Activated CD4-positive, alpha-beta memory T cell treated with anti-CD3 and anti-CD28 coated beads for 36 hours (primary cell): ENCODE data around the gene ANKRD39. TPM values are rescaled to one million over a fixed set of nuclear protein-coding genes. Genes with fewer than 3 reads are reported as not detected.

ENCODE experiments used
- CTCF ChIA-PET: fragments of 350-600 bp; sonication (Branson Sonifier 250); formaldehyde crosslinking; loops from one replicate; lab custom pipeline; 2021; ENCODE audit warnings: antibody characterized with exemption, inconsistent platforms; lab: Charles Lee
- POLR2A ChIA-PET: fragments of 350-600 bp; sonication (Branson Sonifier 250); formaldehyde crosslinking; loops from one replicate; lab custom pipeline; 2021; ENCODE audit warnings: antibody characterized with exemption; lab: Charles Lee
- DNase-seq: peaks from one replicate; pipeline ENCODE4 v3.0.0-alpha.2; 2020
- H3K27ac Mint-ChIP-seq: one replicate; pipeline ENCODE4 v1.8.0; 2021; ENCODE audit warnings: mixed read lengths
- H3K27me3 Mint-ChIP-seq: one replicate; pipeline ENCODE4 v1.8.0; 2021; ENCODE audit warnings: mixed read lengths
- H3K36me3 Mint-ChIP-seq: one replicate; pipeline ENCODE4 v1.8.0; 2021; ENCODE audit warnings: mixed read lengths
- H3K4me1 Mint-ChIP-seq: one replicate; pipeline ENCODE4 v1.8.0; 2021; ENCODE audit warnings: low read depth, mixed read lengths
- H3K4me3 Mint-ChIP-seq: one replicate; pipeline ENCODE4 v1.8.0; 2021; ENCODE audit warnings: mild to moderate bottlenecking, mixed read lengths
- H3K9me3 Mint-ChIP-seq: one replicate; pipeline ENCODE4 v1.8.0; 2021; ENCODE audit warnings: mixed read lengths
- intact Hi-C: fragments of 100-400 bp; cut with micrococcal nuclease; formaldehyde crosslinking; loops from one replicate; pipeline ENCODE4 v1.15.1; 2023
- total RNA-seq, 2 experiments: library from RNA; stranded (reverse); gene quantifications; one replicate each; pipeline ENCODE4 v1.2.3, GENCODE V29; 2021

ANKRD39 gene
- total RNA-seq, 2 experiments from 2014 or later: 29.0 to 35.1 TPM

- intact Hi-C loops: loop anchor here (2.0 to 5.0 kb wide), 2 partner anchors 15 to 42 kb away; partner anchors contain the start of gene CNNM3
- CTCF ChIA-PET: interaction anchor here (1.1 to 8.4 kb wide), 2 partner anchors 9 to 94 kb away, joined by 8 to 192 read pairs; no protein-coding TSS in a partner anchor
- H3K4me1 Mint-ChIP-seq: peaks cover 42% of the 10 kb centered on the region
- H3K9me3 Mint-ChIP-seq: no peaks in the 10 kb centered on the region
- H3K4me3 Mint-ChIP-seq: no peak overlapping the region
- no peak for DNase-seq
- H3K27me3 Mint-ChIP-seq: no peaks in the 10 kb centered on the region
- no peak overlapping the region for H3K27ac Mint-ChIP-seq
- POLR2A ChIA-PET: no interaction called here
- peaks cover 19% of the 10 kb centered on the region for H3K36me3 Mint-ChIP-seq
Observed at GRCh38 chr2:96859681-96860064, 1.9 kb upstream of the ANKRD39 start.

- Mint-ChIP-seq H3K4me3 (peak overlapping the region; percentile 48), H3K9me3 (no peaks in the 10 kb centered on the region), H3K27me3 (no peaks in the 10 kb centered on the region), H3K36me3 (peaks cover 19% of the 10 kb centered on the region), H3K4me1 (peaks cover 42% of the 10 kb centered on the region), H3K27ac (no peak overlapping the region)
- POLR2A ChIA-PET: interaction anchor here (1.4 to 3.1 kb wide), 2 partner anchors 10 to 16 kb away, joined by 4 to 21 read pairs; no protein-coding TSS in a partner anchor
- intact Hi-C loops: loop anchor here (2.0 to 5.0 kb wide), 2 partner anchors 16 to 42 kb away; partner anchors contain the start of gene CNNM3
- no peak for DNase-seq
- CTCF ChIA-PET: interaction anchor here (2.5 to 8.4 kb wide), 3 partner anchors 11 to 253 kb away, joined by 36 to 192 read pairs (median 72); partner anchors contain the start of genes ANKRD36 and SEMA4C
Observed at GRCh38 chr2:96859099-96859649, 1.4 kb upstream of the ANKRD39 start.

GRCh38 chr2:96856776-96857666, 795 bp downstream of the ANKRD39 start:
- Mint-ChIP-seq H3K9me3 (no peaks in the 10 kb centered on the region), H3K4me3 (peak overlapping the region; percentile 93), H3K27ac (peak overlapping the region; percentile 84), H3K36me3 (peaks cover 26% of the 10 kb centered on the region), H3K4me1 (peaks cover 42% of the 10 kb centered on the region), H3K27me3 (no peaks in the 10 kb centered on the region)
- POLR2A ChIA-PET: interaction anchor here (1.0 to 3.1 kb wide), 14 partner anchors 9 to 256 kb away, joined by 3 to 21 read pairs (median 6); partner anchors contain the start of genes ANKRD36, CNNM3 and KANSL3
- DNase-seq: peak; percentile 65
- intact Hi-C loops: loop anchor here (5.0 kb wide), 1 partner anchor 40 kb away; the partner anchor contains the start of gene CNNM3
- CTCF ChIA-PET: interaction anchor here (0.7 to 8.4 kb wide), 31 partner anchors 9 to 740 kb away, joined by 3 to 192 read pairs (median 9); partner anchors contain the start of genes ANKRD36, CNNM3, KANSL3 and SEMA4C

GRCh38 chr2:96853321-96853720, 4.5 kb downstream of the ANKRD39 start:
- CTCF ChIA-PET: interaction anchor here (0.6 kb wide), 1 partner anchor 97 kb away, joined by 3 read pairs; no protein-coding TSS in a partner anchor
- Mint-ChIP-seq H3K36me3 (peaks cover 21% of the 10 kb centered on the region), H3K27me3 (no peaks in the 10 kb centered on the region), H3K4me3 (no peak overlapping the region), H3K4me1 (peaks cover 16% of the 10 kb centered on the region), H3K9me3 (no peaks in the 10 kb centered on the region), H3K27ac (no peak overlapping the region)
- POLR2A ChIA-PET: no interaction called here
- DNase-seq: no peak
- intact Hi-C loops: no loop called here

- H3K4me3 Mint-ChIP-seq: no peak overlapping the region
- H3K4me1 Mint-ChIP-seq: peaks cover 16% of the 10 kb centered on the region
- ChIA-PET CTCF (interaction anchor here (0.6 to 0.7 kb wide), 3 partner anchors 16 to 243 kb away, joined by 3 read pairs; no protein-coding TSS in a partner anchor), POLR2A (interaction anchor here (2.5 kb wide), 1 partner anchor 10 kb away, joined by 8 read pairs; no protein-coding TSS in a partner anchor)
- intact Hi-C loops: no loop called here
- H3K9me3 Mint-ChIP-seq: no peaks in the 10 kb centered on the region
- no peak for DNase-seq
- H3K27ac Mint-ChIP-seq: no peak overlapping the region
- H3K27me3 Mint-ChIP-seq: no peaks in the 10 kb centered on the region
- H3K36me3 Mint-ChIP-seq: peaks cover 22% of the 10 kb centered on the region
Observed at GRCh38 chr2:96852667-96853066, 5.1 kb downstream of the ANKRD39 start.

GRCh38 chr2:96848264-96848663, 9.6 kb downstream of the ANKRD39 start:
- Mint-ChIP-seq H3K4me3 (no peak overlapping the region), H3K27me3 (no peaks in the 10 kb centered on the region), H3K36me3 (peaks cover 23% of the 10 kb centered on the region), H3K4me1 (peaks cover 2% of the 10 kb centered on the region), H3K27ac (no peak overlapping the region), H3K9me3 (no peaks in the 10 kb centered on the region)
- DNase-seq: no peak
- ChIA-PET POLR2A (no interaction called here), CTCF (interaction anchor here (1.5 to 2.8 kb wide), 2 partner anchors 10 to 103 kb away, joined by 7 to 12 read pairs; partner anchors contain the start of gene ANKRD39)
- intact Hi-C loops: no loop called here

- no peak overlapping the region for H3K4me3 Mint-ChIP-seq
- POLR2A ChIA-PET: no interaction called here
- CTCF ChIA-PET: interaction anchor here (0.6 to 2.8 kb wide), 3 partner anchors 10 to 170 kb away, joined by 3 to 12 read pairs (median 7); partner anchors contain the start of gene ANKRD39
- H3K9me3 Mint-ChIP-seq: no peaks in the 10 kb centered on the region
- H3K4me1 Mint-ChIP-seq: no peaks in the 10 kb centered on the region
- H3K36me3 Mint-ChIP-seq: peaks cover 16% of the 10 kb centered on the region
- no peaks in the 10 kb centered on the region for H3K27me3 Mint-ChIP-seq
- no peak overlapping the region for H3K27ac Mint-ChIP-seq
- intact Hi-C loops: no loop called here
- no peak for DNase-seq
Observed at GRCh38 chr2:96847586-96847985, 10.2 kb downstream of the ANKRD39 start.

GRCh38 chr2:96846825-96847224, 11.0 kb downstream of the ANKRD39 start:
- POLR2A ChIA-PET: no interaction called here
- intact Hi-C loops: no loop called here
- Mint-ChIP-seq H3K4me1 (no peaks in the 10 kb centered on the region), H3K4me3 (no peak overlapping the region), H3K36me3 (peaks cover 14% of the 10 kb centered on the region), H3K9me3 (no peaks in the 10 kb centered on the region), H3K27me3 (no peaks in the 10 kb centered on the region), H3K27ac (no peak overlapping the region)
- DNase-seq: no peak
- CTCF ChIA-PET: interaction anchor here (2.8 kb wide), 1 partner anchor 11 kb away, joined by 12 read pairs; the partner anchor contains the start of gene ANKRD39

GRCh38 chr2:96844405-96844808, 13.4 kb downstream of the ANKRD39 start:
- intact Hi-C loops: no loop called here
- CTCF ChIA-PET: no interaction called here
- H3K4me1 Mint-ChIP-seq: peaks cover 15% of the 10 kb centered on the region
- no peak for DNase-seq
- H3K27me3 Mint-ChIP-seq: no peaks in the 10 kb centered on the region
- no peak overlapping the region for H3K27ac Mint-ChIP-seq
- no peaks in the 10 kb centered on the region for H3K9me3 Mint-ChIP-seq
- POLR2A ChIA-PET: no interaction called here
- peaks cover 15% of the 10 kb centered on the region for H3K36me3 Mint-ChIP-seq
- no peak overlapping the region for H3K4me3 Mint-ChIP-seq

GRCh38 chr2:96843538-96844268, 14.1 kb downstream of the ANKRD39 start, which contains the start of gene ANKRD23:
Gene ANKRD23, minus strand, starts transcription at chr2:96844021. Its CDS starts 29 bp downstream, at chr2:96843992.
- Mint-ChIP-seq H3K4me1 (peaks cover 20% of the 10 kb centered on the region), H3K27ac (no peak within 1 kb of the TSS), H3K4me3 (no peak within 1 kb of the TSS), H3K36me3 (peaks cover 15% of the 10 kb centered on the region), H3K27me3 (no peaks in the 10 kb centered on the region), H3K9me3 (no peaks in the 10 kb centered on the region)
- ChIA-PET CTCF (interaction anchor here (0.6 to 1.5 kb wide), 2 partner anchors 14 to 308 kb away, joined by 3 to 10 read pairs; partner anchors contain the start of gene ANKRD39), POLR2A (no interaction called here)
- DNase-seq: no peak
- intact Hi-C loops: no loop called here

GRCh38 chr2:96842600-96842999, 15.2 kb downstream of the ANKRD39 start:
- CTCF ChIA-PET: interaction anchor here (1.5 kb wide), 1 partner anchor 16 kb away, joined by 10 read pairs; the partner anchor contains the start of gene ANKRD39

More at GRCh38 chr2:96842600-96842999, 15.2 kb downstream of the ANKRD39 start:
- intact Hi-C loops: no loop called here
- H3K4me3 Mint-ChIP-seq: no peak overlapping the region
- peaks cover 20% of the 10 kb centered on the region for H3K4me1 Mint-ChIP-seq
- DNase-seq: no peak
- no peaks in the 10 kb centered on the region for H3K9me3 Mint-ChIP-seq
- no peaks in the 10 kb centered on the region for H3K27me3 Mint-ChIP-seq
- H3K36me3 Mint-ChIP-seq: peaks cover 12% of the 10 kb centered on the region
- POLR2A ChIA-PET: interaction anchor here (0.8 to 1.3 kb wide), 2 partner anchors 9 to 16 kb away, joined by 3 to 8 read pairs; no protein-coding TSS in a partner anchor
- no peak overlapping the region for H3K27ac Mint-ChIP-seq
